ENCODE results near the gene DNAH2.

- TF ChIP-seq ZNF202 (tag by site-specific recombination; IDR thresholded peaks at IDR 0.05; ENCODE audit: borderline replicate concordance) = no peak
- TF ChIP-seq ZFP41 (tag by site-specific recombination; IDR thresholded peaks at IDR 0.05; ENCODE audit: borderline replicate concordance) = no peak
- no peak for TF ChIP-seq ZFP3 (tag by site-specific recombination; IDR thresholded peaks at IDR 0.05; ENCODE audit: low read depth)
- TF ChIP-seq CTCF (tag by site-specific recombination; IDR thresholded peaks at IDR 0.05) = no peak
- no peak for TF ChIP-seq YY1 (tag by site-specific recombination; IDR thresholded peaks at IDR 0.05)
- TF ChIP-seq IKZF3 (tag by site-specific recombination; IDR thresholded peaks at IDR 0.05) = no peak
- no peak for TF ChIP-seq GLI4 (tag by site-specific recombination; IDR thresholded peaks at IDR 0.05)
- TF ChIP-seq ZNF274 (IDR thresholded peaks at IDR 0.05; ENCODE audit: low read length) = no peak
- TF ChIP-seq ZNF274 (tag by site-specific recombination; IDR thresholded peaks at IDR 0.05; ENCODE audit: borderline replicate concordance) = no peak
- no peak for TF ChIP-seq REST (tag by site-specific recombination; IDR thresholded peaks at IDR 0.05)
- no peak for TF ChIP-seq ZNF302 (tag by site-specific recombination; IDR thresholded peaks at IDR 0.05; ENCODE audit: low read depth)
- no peak for TF ChIP-seq ZNF362 (tag by site-specific recombination; IDR thresholded peaks at IDR 0.05)
- TF ChIP-seq ZNF311 (tag by site-specific recombination; IDR thresholded peaks at IDR 0.05; ENCODE audit: borderline replicate concordance) = no peak
Observed at GRCh38 chr17:7781429-7781828, 63.9 kb downstream of the DNAH2 start.

Measured in HEK293 (cell line).